PC-3 (cell line): ENCODE data around the gene PARP12. TPM values are rescaled to one million over a fixed set of nuclear protein-coding genes. Genes with fewer than 3 reads are reported as not detected.

ENCODE experiments used
- ATAC-seq: fragments of 200-7000 bp; cut with Tn5 transposase; 2 replicates; pipeline ENCODE4 v1.9.1; 2020; ENCODE audit warnings: mild to moderate bottlenecking, moderate library complexity
- BruUV-seq: library from RNA; stranded (reverse); fragments of 400-500 nt; replicated peaks from 2 replicates; lab custom pipeline; 2021; lab: Mats Ljungman, UMichigan
- CTCF ChIA-PET: fragments of 300-600 bp; sonication (Branson Sonifier 250); formaldehyde crosslinking; loops from one replicate; lab custom pipeline; 2022; ENCODE audit warnings: antibody characterized with exemption; lab: Charles Lee
- POLR2A ChIA-PET: fragments of 300-600 bp; sonication (Branson Sonifier 250); formaldehyde crosslinking; loops from one replicate; lab custom pipeline; 2022; ENCODE audit warnings: antibody characterized with exemption; ENCODE audit not compliant: unreplicated experiment; lab: Charles Lee
- DNase-seq: peaks from one replicate; pipeline ENCODE4 v3.0.0-alpha.2; 2015
- H2AFZ ChIP-seq: fragments of 300-600 bp; sonication (generic); 2 replicates; pipeline ENCODE4 v1.6.0; 2016; ENCODE audit warnings: antibody characterized with exemption, low read length
- H3F3A ChIP-seq: fragments of 300-600 bp; sonication (generic); one replicate; pipeline ENCODE4 v1.6.0; 2017; ENCODE audit warnings: antibody characterized with exemption, low read length, control low read depth, mild to moderate bottlenecking; ENCODE audit not compliant: unreplicated experiment
- H3K27ac ChIP-seq: fragments of 300-600 bp; sonication (generic); 2 replicates; pipeline ENCODE4 v1.5.1; 2016; ENCODE audit warnings: mild to moderate bottlenecking, low read length
- H3K27me3 ChIP-seq: fragments of 300-600 bp; sonication (generic); 2 replicates; pipeline ENCODE4 v1.6.1; 2016; ENCODE audit warnings: low read length, mixed read lengths
- H3K36me3 ChIP-seq: fragments of 300-600 bp; sonication (generic); 2 replicates; pipeline ENCODE4 v1.6.1; 2016; ENCODE audit warnings: low read depth, mixed run types, low read length, mixed read lengths
- H3K4me1 ChIP-seq: fragments of 300-600 bp; sonication (generic); 2 replicates; pipeline ENCODE4 v1.5.1; 2016; ENCODE audit warnings: low read length; ENCODE audit not compliant: insufficient read depth
- H3K4me2 ChIP-seq: fragments of 300-600 bp; sonication (generic); 2 replicates; pipeline ENCODE4 v1.6.0; 2016; ENCODE audit warnings: low read length
- H3K4me3 ChIP-seq: fragments of 300-600 bp; sonication (generic); 2 replicates; pipeline ENCODE4 v1.5.1; 2016; ENCODE audit warnings: mild to moderate bottlenecking, low read length, mixed read lengths
- H3K79me2 ChIP-seq: fragments of 300-600 bp; sonication (generic); 2 replicates; pipeline ENCODE4 v1.6.1; 2017; ENCODE audit warnings: low read length, mixed read lengths
- H3K9ac ChIP-seq: fragments of 300-600 bp; sonication (generic); 2 replicates; pipeline ENCODE4 v1.6.0; 2016; ENCODE audit warnings: mild to moderate bottlenecking, low read length
- H3K9me2 ChIP-seq: fragments of 300-600 bp; sonication (generic); replicated peaks from 2 replicates; pipeline ENCODE4 v1.6.1; 2016; ENCODE audit warnings: mixed run types, low read length, mixed read lengths
- H3K9me3 ChIP-seq: fragments of 300-600 bp; sonication (generic); 2 replicates; pipeline ENCODE4 v1.6.1; 2016; ENCODE audit warnings: low read length, mixed read lengths
- H4K20me1 ChIP-seq: fragments of 300-600 bp; sonication (generic); 2 replicates; pipeline ENCODE4 v1.6.1; 2016; ENCODE audit warnings: low read length, mixed read lengths
- EZH2 ChIP-seq: fragments of 300-600 bp; sonication (generic); IDR thresholded peaks from one replicate; pipeline ENCODE4 v1.6.1; 2017; ENCODE audit warnings: antibody characterized with exemption, mild to moderate bottlenecking, low read length; ENCODE audit not compliant: unreplicated experiment
- EZH2phosphoT487 ChIP-seq: fragments of 300-600 bp; sonication (generic); IDR thresholded peaks from 2 replicates; pipeline ENCODE4 v1.6.1; 2018; ENCODE audit warnings: mild to moderate bottlenecking, antibody characterized with exemption, low read length, borderline replicate concordance
- intact Hi-C: fragments of 100-400 bp; cut with micrococcal nuclease; formaldehyde crosslinking; loops from 2 replicates; pipeline ENCODE4 v1.9.0; 2023
- total RNA-seq: library from RNA; depleted of rRNA; stranded (reverse); fragments of >200 nt; gene quantifications from 2 replicates; pipeline ENCODE4 v1.2.3, GENCODE V29; 2014
- TF ChIP-seq, protein P1 (sequence below): fragments of 300-600 bp; sonication (generic); conservative IDR thresholded peaks from 2 replicates; pipeline ENCODE4 v1.5.1; 2017; ENCODE audit warnings: antibody characterized with exemption, low read depth, mild to moderate bottlenecking, low read length

Gene PARP12
- total RNA-seq, 1 experiment from 2014 or later = 28.1 TPM

DNA sequence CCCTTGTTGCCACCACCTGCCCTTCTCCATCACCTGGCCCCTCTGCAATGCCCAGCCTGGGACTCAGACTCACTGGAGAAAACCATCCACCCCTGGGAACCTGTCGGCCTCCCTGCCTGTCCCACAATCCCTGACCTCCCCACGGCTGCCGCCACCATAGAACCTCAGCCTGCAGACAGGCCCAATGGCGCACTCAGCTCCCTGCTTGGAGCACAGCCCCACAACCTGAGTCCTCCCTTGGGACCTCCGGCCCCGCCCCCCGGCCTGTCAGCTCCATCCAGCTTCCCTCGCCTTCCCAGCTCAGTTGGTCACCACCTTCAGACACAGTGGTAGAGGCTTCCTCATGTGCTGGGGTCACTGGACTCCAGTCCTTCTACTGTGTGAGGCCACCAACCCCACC is 41.1 kb downstream of the PARP12 start:
- H3K4me2 ChIP-seq = no peak overlapping the region
- no peaks in the 10 kb centered on the region for H3K9me3 ChIP-seq
- ChIA-PET CTCF (no interaction called here), POLR2A (no interaction called here)
- TF ChIP-seq, protein P1, sequence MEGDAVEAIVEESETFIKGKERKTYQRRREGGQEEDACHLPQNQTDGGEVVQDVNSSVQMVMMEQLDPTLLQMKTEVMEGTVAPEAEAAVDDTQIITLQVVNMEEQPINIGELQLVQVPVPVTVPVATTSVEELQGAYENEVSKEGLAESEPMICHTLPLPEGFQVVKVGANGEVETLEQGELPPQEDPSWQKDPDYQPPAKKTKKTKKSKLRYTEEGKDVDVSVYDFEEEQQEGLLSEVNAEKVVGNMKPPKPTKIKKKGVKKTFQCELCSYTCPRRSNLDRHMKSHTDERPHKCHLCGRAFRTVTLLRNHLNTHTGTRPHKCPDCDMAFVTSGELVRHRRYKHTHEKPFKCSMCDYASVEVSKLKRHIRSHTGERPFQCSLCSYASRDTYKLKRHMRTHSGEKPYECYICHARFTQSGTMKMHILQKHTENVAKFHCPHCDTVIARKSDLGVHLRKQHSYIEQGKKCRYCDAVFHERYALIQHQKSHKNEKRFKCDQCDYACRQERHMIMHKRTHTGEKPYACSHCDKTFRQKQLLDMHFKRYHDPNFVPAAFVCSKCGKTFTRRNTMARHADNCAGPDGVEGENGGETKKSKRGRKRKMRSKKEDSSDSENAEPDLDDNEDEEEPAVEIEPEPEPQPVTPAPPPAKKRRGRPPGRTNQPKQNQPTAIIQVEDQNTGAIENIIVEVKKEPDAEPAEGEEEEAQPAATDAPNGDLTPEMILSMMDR = no peak
- no peak for TF ChIP-seq EZH2
- TF ChIP-seq EZH2phosphoT487 = no peak
- no peaks in the 10 kb centered on the region for H3K36me3 ChIP-seq
- no peak for DNase-seq
- no peak overlapping the region for H3K27ac ChIP-seq
- no peaks in the 10 kb centered on the region for H3K4me1 ChIP-seq
- intact Hi-C loops = no loop called here
- no peaks in the 10 kb centered on the region for H3K79me2 ChIP-seq
- H2AFZ ChIP-seq = no peak overlapping the region
- H3K9me2 ChIP-seq = no peaks in the 10 kb centered on the region
- H3K9ac ChIP-seq = no peak overlapping the region
- no peaks in the 10 kb centered on the region for H3K27me3 ChIP-seq
- no peak for ATAC-seq
- H3K4me3 ChIP-seq = no peak overlapping the region
- no peaks in the 10 kb centered on the region for H4K20me1 ChIP-seq
- H3F3A ChIP-seq = no peaks in the 10 kb centered on the region
- BruUV-seq = no TSS peak

GRCh38 chr7:140019606-140020005 is 43.1 kb downstream of the PARP12 start:
- H3K27ac ChIP-seq = no peak overlapping the region
- H4K20me1 ChIP-seq = no peaks in the 10 kb centered on the region
- no peaks in the 10 kb centered on the region for H3K79me2 ChIP-seq
- DNase-seq = no peak
- no peak for ATAC-seq
- intact Hi-C loops = no loop called here
- H3F3A ChIP-seq = no peaks in the 10 kb centered on the region
- CTCF ChIA-PET = no interaction called here
- H3K4me2 ChIP-seq = no peak overlapping the region
- no peak overlapping the region for H2AFZ ChIP-seq
- no peaks in the 10 kb centered on the region for H3K27me3 ChIP-seq
- no peak overlapping the region for H3K4me3 ChIP-seq
- no peak overlapping the region for H3K9ac ChIP-seq
- H3K36me3 ChIP-seq = no peaks in the 10 kb centered on the region
- no TSS peak for BruUV-seq
- no peaks in the 10 kb centered on the region for H3K9me2 ChIP-seq
- TF ChIP-seq EZH2phosphoT487 (no peak), EZH2 (no peak)
- TF ChIP-seq, protein P1 = no peak
- POLR2A ChIA-PET = no interaction called here
- H3K9me3 ChIP-seq = no peaks in the 10 kb centered on the region
- no peaks in the 10 kb centered on the region for H3K4me1 ChIP-seq

- H3K27ac ChIP-seq = no peak overlapping the region
- CTCF ChIA-PET = no interaction called here
- no peaks in the 10 kb centered on the region for H3K9me3 ChIP-seq
- no peaks in the 10 kb centered on the region for H3K27me3 ChIP-seq
- no peak overlapping the region for H3K9ac ChIP-seq
- no peaks in the 10 kb centered on the region for H3K79me2 ChIP-seq
- POLR2A ChIA-PET = no interaction called here
- H3K4me3 ChIP-seq = no peak overlapping the region
- H3K4me2 ChIP-seq = no peak overlapping the region
- no peak for ATAC-seq
- H4K20me1 ChIP-seq = no peaks in the 10 kb centered on the region
- no peaks in the 10 kb centered on the region for H3K9me2 ChIP-seq
- no peaks in the 10 kb centered on the region for H3K4me1 ChIP-seq
- no TSS peak for BruUV-seq
- H2AFZ ChIP-seq = no peak overlapping the region
- TF ChIP-seq EZH2phosphoT487 (no peak), EZH2 (no peak)
- TF ChIP-seq, protein P1 = no peak
- intact Hi-C loops = no loop called here
- H3F3A ChIP-seq = no peaks in the 10 kb centered on the region
- DNase-seq = no peak
- no peaks in the 10 kb centered on the region for H3K36me3 ChIP-seq
These were observed 43.6 kb downstream of the PARP12 start for GRCh38 chr7:140019172-140019571.
